GM12878 (cell line): ENCODE measurements around the gene MTM1.

Experiments
- NRF1 ChIP-seq: conservative IDR thresholded peaks from 2 replicates; pipeline ENCODE4 v1.6.1; 2011; ENCODE audit warnings: mild to moderate bottlenecking, low read depth, low read length, improper control_type of control experiment
- RFX5 ChIP-seq: IDR thresholded peaks from 2 replicates; pipeline ENCODE4 v1.6.1; 2011; ENCODE audit warnings: low read depth, low read length, improper control_type of control experiment

DNA sequence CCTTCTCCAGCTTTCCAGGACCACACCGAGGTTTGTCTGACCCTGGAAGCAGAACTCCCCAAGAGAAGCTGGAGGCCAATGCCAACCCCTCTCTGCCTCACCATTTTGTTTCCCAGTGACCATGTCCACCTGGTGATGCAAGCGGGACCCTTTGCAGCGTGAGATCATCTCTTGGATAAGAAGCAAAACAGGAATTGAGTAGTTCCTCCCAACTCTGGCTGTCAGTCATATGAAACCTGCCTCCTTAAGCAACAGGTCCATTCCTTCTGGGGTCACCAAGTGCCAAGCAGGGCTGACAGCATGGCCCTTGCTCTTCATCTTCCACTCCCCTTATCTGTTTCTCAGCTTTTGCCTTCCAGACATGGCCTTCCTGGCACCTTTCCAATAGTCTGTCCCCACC is 41.3 kb upstream of the MTM1 start:
- TF ChIP-seq RFX5 (no peak), NRF1 (no peak)
